ENCODE results near the gene TADA3.

TADA3 gene

GRCh38 chr3:9837701-9838582 is 45.7 kb upstream of the TADA3 start:
- TF ChIP-seq, protein P1, sequence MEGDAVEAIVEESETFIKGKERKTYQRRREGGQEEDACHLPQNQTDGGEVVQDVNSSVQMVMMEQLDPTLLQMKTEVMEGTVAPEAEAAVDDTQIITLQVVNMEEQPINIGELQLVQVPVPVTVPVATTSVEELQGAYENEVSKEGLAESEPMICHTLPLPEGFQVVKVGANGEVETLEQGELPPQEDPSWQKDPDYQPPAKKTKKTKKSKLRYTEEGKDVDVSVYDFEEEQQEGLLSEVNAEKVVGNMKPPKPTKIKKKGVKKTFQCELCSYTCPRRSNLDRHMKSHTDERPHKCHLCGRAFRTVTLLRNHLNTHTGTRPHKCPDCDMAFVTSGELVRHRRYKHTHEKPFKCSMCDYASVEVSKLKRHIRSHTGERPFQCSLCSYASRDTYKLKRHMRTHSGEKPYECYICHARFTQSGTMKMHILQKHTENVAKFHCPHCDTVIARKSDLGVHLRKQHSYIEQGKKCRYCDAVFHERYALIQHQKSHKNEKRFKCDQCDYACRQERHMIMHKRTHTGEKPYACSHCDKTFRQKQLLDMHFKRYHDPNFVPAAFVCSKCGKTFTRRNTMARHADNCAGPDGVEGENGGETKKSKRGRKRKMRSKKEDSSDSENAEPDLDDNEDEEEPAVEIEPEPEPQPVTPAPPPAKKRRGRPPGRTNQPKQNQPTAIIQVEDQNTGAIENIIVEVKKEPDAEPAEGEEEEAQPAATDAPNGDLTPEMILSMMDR (IDR thresholded peaks at IDR 0.05; ENCODE audit: insufficient read depth, low read length) = no peak
- TF ChIP-seq POLR2AphosphoS5 (IDR thresholded peaks at IDR 0.05; ENCODE audit: low read depth) (peak; percentile 37; the same call in 1 of the 2 replicates), SPI1 (IDR thresholded peaks at IDR 0.05; ENCODE audit: borderline replicate concordance, low read depth) (peak; percentile 84; the same call in 1 of the 2 replicates), GABPA (IDR thresholded peaks at IDR 0.05; ENCODE audit: low read depth) (no peak)
- TF ChIP-seq, protein P2, sequence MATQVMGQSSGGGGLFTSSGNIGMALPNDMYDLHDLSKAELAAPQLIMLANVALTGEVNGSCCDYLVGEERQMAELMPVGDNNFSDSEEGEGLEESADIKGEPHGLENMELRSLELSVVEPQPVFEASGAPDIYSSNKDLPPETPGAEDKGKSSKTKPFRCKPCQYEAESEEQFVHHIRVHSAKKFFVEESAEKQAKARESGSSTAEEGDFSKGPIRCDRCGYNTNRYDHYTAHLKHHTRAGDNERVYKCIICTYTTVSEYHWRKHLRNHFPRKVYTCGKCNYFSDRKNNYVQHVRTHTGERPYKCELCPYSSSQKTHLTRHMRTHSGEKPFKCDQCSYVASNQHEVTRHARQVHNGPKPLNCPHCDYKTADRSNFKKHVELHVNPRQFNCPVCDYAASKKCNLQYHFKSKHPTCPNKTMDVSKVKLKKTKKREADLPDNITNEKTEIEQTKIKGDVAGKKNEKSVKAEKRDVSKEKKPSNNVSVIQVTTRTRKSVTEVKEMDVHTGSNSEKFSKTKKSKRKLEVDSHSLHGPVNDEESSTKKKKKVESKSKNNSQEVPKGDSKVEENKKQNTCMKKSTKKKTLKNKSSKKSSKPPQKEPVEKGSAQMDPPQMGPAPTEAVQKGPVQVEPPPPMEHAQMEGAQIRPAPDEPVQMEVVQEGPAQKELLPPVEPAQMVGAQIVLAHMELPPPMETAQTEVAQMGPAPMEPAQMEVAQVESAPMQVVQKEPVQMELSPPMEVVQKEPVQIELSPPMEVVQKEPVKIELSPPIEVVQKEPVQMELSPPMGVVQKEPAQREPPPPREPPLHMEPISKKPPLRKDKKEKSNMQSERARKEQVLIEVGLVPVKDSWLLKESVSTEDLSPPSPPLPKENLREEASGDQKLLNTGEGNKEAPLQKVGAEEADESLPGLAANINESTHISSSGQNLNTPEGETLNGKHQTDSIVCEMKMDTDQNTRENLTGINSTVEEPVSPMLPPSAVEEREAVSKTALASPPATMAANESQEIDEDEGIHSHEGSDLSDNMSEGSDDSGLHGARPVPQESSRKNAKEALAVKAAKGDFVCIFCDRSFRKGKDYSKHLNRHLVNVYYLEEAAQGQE (IDR thresholded peaks at IDR 0.05; ENCODE audit: insufficient replicate concordance, low read depth) = no peak
- Histone ChIP-seq H3K27me3 (ENCODE audit: insufficient read depth, poor library complexity, severe bottlenecking) (no peaks in the 10 kb centered on the region), H3K27ac (replicated peaks) (peak overlapping the region; percentile 43), H3K4me3 (replicated peaks; ENCODE audit: insufficient read depth, low read length) (no peak overlapping the region)
- DNase-seq (ENCODE audit: low read depth in 1 of 2, low spot score in 1 of 2) = peak in 1 of 2 experiments; percentile 77

GRCh38 chr3:9834520-9835380 is 42.5 kb upstream of the TADA3 start:
- no peak for DNase-seq (ENCODE audit: low read depth in 1 of 2, low spot score in 1 of 2)
- Histone ChIP-seq H3K4me3 (replicated peaks; ENCODE audit: insufficient read depth, low read length) (no peak overlapping the region), H3K27ac (replicated peaks) (no peak overlapping the region), H3K27me3 (ENCODE audit: insufficient read depth, poor library complexity, severe bottlenecking) (no peaks in the 10 kb centered on the region)
- TF ChIP-seq POLR2AphosphoS5 (IDR thresholded peaks at IDR 0.05; ENCODE audit: low read depth) = peak; percentile 16; the same call in 1 of the 2 replicates
- TF ChIP-seq, protein P2 (IDR thresholded peaks at IDR 0.05; ENCODE audit: insufficient replicate concordance, low read depth) = no peak

GRCh38 chr3:9833078-9833477 is 40.8 kb upstream of the TADA3 start:
- no peak for TF ChIP-seq GABPA (IDR thresholded peaks at IDR 0.05; ENCODE audit: low read depth)
- no peak for TF ChIP-seq SPI1 (IDR thresholded peaks at IDR 0.05; ENCODE audit: borderline replicate concordance, low read depth)
- TF ChIP-seq POLR2AphosphoS5 (IDR thresholded peaks at IDR 0.05; ENCODE audit: low read depth) = no peak
- TF ChIP-seq, protein P1 (IDR thresholded peaks at IDR 0.05; ENCODE audit: insufficient read depth, low read length) = no peak
- TF ChIP-seq, protein P2 (IDR thresholded peaks at IDR 0.05; ENCODE audit: insufficient replicate concordance, low read depth) = no peak
- Histone ChIP-seq H3K27ac (replicated peaks) (no peak overlapping the region), H3K4me3 (replicated peaks; ENCODE audit: insufficient read depth, low read length) (no peak overlapping the region), H3K27me3 (ENCODE audit: insufficient read depth, poor library complexity, severe bottlenecking) (no peaks in the 10 kb centered on the region)
- no peak for DNase-seq (ENCODE audit: low read depth in 1 of 2, low spot score in 1 of 2)
